Measurements from ENCODE around the gene DISC1.

- TF ChIP-seq CTCF (IDR thresholded peaks at IDR 0.05) (no peak), POLR2A (IDR thresholded peaks at IDR 0.05) (no peak)
Observed at GRCh38 chr1:232031156-232031555, 404.6 kb downstream of the DISC1 start.
